SKM-1 (cell line): Measurements from ENCODE around the gene LCN10.
"Not testable (repeated sequence)": the region's sequence is repeated elsewhere in the genome, so short reads cannot be mapped to it uniquely, and the experiment has no call there.

Experiments used
- DNase-seq: peaks from one replicate; lab custom pipeline; 2025; ENCODE audit not compliant: unreplicated experiment; lab: John Stamatoyannopoulos, UW

The LCN10 gene

GRCh38 chr9:136755302-136756133, 12.8 kb upstream of the LCN10 start:
- DNase-seq = not testable (repeated sequence)

GRCh38 chr9:136754626-136755301, 12.0 kb upstream of the LCN10 start:
- no peak for DNase-seq

- no peak for DNase-seq
These were observed 11.4 kb upstream of the LCN10 start for GRCh38 chr9:136754059-136754572.

- no peak for DNase-seq
These were observed 10.8 kb upstream of the LCN10 start for GRCh38 chr9:136753371-136754058.

- no peak for DNase-seq
These were observed 9.1 kb upstream of the LCN10 start for GRCh38 chr9:136751814-136752213.

GRCh38 chr9:136751244-136751643, 8.5 kb upstream of the LCN10 start:
- DNase-seq = no peak

GRCh38 chr9:136750526-136750925, 7.8 kb upstream of the LCN10 start:
- no peak for DNase-seq

- no peak for DNase-seq
These were observed 6.2 kb upstream of the LCN10 start for GRCh38 chr9:136748666-136749611.

- DNase-seq = no peak
These were observed 5.5 kb upstream of the LCN10 start, which contains the start of gene LCN6 for GRCh38 chr9:136748201-136748600. TSS of gene LCN6 (minus strand) at chr9:136748525. CDS start at chr9:136748483, 42 bp downstream.

GRCh38 chr9:136747161-136748060, 4.7 kb upstream of the LCN10 start:
- DNase-seq = no peak

GRCh38 chr9:136746621-136747020, 3.9 kb upstream of the LCN10 start:
- DNase-seq = no peak

- no peak for DNase-seq
These were observed 3.4 kb upstream of the LCN10 start for GRCh38 chr9:136746155-136746490.

- DNase-seq = no peak
These were observed 2.8 kb upstream of the LCN10 start for GRCh38 chr9:136745389-136746154.

- no peak for DNase-seq
These were observed 2.0 kb upstream of the LCN10 start for GRCh38 chr9:136744773-136745172.

- DNase-seq = no peak
These were observed 985 bp upstream of the LCN10 start for GRCh38 chr9:136743639-136744211.

GRCh38 chr9:136741883-136742571, 713 bp downstream of the LCN10 start:
- DNase-seq = no peak

GRCh38 chr9:136740971-136741882, 1.5 kb downstream of the LCN10 start:
- DNase-seq = no peak
